Left lung (tissue), 10 donors: ENCODE data around the gene KRTAP4-16. TPM values are rescaled to one million over a fixed set of nuclear protein-coding genes. Genes with fewer than 3 reads are reported as not detected.

ENCODE experiments used
- ATAC-seq: fragments of 200-7000 bp; cut with Tn5 transposase; one replicate; pipeline ENCODE4 v1.9.1; 2020; ENCODE audit warnings: moderate library complexity
- DNase-seq, 4 donors: peaks; one replicate each; pipeline ENCODE4 v3.0.0-alpha.2; 2013 to 2020
- H3K27ac ChIP-seq, 2 donors: fragments of 200-600 bp; sonication (generic) in 1 of 2; one replicate each; pipeline versions ENCODE4 v1.5.0 to v1.8.0; 2020 to 2021
- H3K27me3 ChIP-seq, 2 donors: fragments of 200-600 bp; sonication (generic) in 1 of 2; one replicate each; pipeline versions ENCODE4 v1.5.0 to v1.8.0; 2020 to 2021
- H3K36me3 ChIP-seq, 2 donors: fragments of 200-600 bp; sonication (generic) in 1 of 2; one replicate each; pipeline versions ENCODE4 v1.5.0 to v1.8.0; 2020 to 2021
- H3K4me1 ChIP-seq, 2 donors: fragments of 200-600 bp; one replicate each; pipeline ENCODE4 v1.8.0; 2021
- H3K4me3 ChIP-seq, 2 donors: fragments of 200-600 bp; sonication (generic) in 1 of 2; one replicate each; pipeline versions ENCODE4 v1.5.0 to v1.8.0; 2020 to 2021; ENCODE audit warnings: mild to moderate bottlenecking in 1 of 2
- H3K9me3 ChIP-seq, 2 donors: fragments of 200-600 bp; sonication (generic) in 1 of 2; one replicate each; pipeline versions ENCODE4 v1.5.0 to v1.8.0; 2020 to 2021
- intact Hi-C, 2 donors: fragments of 100-400 bp; cut with DNase I; formaldehyde crosslinking; loops; one replicate each; pipeline versions ENCODE4 v1.11.2 to v1.14.2; 2022
- polyA plus RNA-seq, 6 donors: library from polyadenylated mRNA; unstranded; fragments of 120-200 nt; gene quantifications; one replicate each; pipeline ENCODE4 v1.2.1, GENCODE V29; 2013; ENCODE audit not compliant: insufficient read length in 6 of 6
- total RNA-seq, 2 donors: library from RNA; stranded (reverse); fragmentation: NEBNext Ultra II Directional; extraction: Animal tissue kit (Norgen Biotek cat#: 25700); gene quantifications; one replicate each; pipeline ENCODE4 v1.2.1, GENCODE V29; 2021
- TF ChIP-seq, protein P1 (sequence below), 2 donors: fragments of 200-600 bp; sonication (generic) in 1 of 2; IDR thresholded peaks; one replicate each; pipeline versions ENCODE4 v1.5.0 to v1.8.0; 2021; ENCODE audit warnings: antibody characterized with exemption in 2 of 2
- donor health status: DM: no; HTN: yes; CAD: no.
- donor health status: DM: no; HTN: no; CAD: no.

KRTAP4-16 gene
- total and polyA plus RNA-seq, 8 donors: not detected

DNA sequence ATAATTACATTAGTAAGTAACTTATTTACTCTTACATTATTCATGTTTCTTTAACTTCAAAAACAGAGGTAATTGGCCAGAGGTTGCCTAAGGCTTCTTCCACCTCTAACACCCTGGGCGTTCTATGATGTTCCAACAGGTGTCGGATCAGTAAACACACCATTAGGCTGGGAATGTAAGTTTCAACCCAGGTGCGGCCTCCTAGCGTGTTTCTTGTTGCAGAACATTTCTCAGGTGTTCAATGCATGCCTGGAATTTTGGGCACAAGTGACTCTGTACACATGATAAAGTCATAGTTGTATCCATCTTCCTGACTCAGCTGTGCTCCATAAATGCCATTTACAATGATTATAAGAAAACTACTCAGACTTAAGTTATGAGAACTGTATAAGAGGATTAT is 48.0 kb downstream of the KRTAP4-16 start:
- H3K27ac ChIP-seq: no peak overlapping the region
- DNase-seq (no peak), ATAC-seq (no peak)
- H3K4me3 ChIP-seq: no peak overlapping the region
- no peaks in the 10 kb centered on the region for H3K4me1 ChIP-seq
- H3K36me3 ChIP-seq: no peaks in the 10 kb centered on the region
- intact Hi-C loops: no loop called here
- peaks cover 0 to 27% of the 10 kb centered on the region in 2 donors for H3K27me3 ChIP-seq
- H3K9me3 ChIP-seq: no peaks in the 10 kb centered on the region
- TF ChIP-seq, protein P1, sequence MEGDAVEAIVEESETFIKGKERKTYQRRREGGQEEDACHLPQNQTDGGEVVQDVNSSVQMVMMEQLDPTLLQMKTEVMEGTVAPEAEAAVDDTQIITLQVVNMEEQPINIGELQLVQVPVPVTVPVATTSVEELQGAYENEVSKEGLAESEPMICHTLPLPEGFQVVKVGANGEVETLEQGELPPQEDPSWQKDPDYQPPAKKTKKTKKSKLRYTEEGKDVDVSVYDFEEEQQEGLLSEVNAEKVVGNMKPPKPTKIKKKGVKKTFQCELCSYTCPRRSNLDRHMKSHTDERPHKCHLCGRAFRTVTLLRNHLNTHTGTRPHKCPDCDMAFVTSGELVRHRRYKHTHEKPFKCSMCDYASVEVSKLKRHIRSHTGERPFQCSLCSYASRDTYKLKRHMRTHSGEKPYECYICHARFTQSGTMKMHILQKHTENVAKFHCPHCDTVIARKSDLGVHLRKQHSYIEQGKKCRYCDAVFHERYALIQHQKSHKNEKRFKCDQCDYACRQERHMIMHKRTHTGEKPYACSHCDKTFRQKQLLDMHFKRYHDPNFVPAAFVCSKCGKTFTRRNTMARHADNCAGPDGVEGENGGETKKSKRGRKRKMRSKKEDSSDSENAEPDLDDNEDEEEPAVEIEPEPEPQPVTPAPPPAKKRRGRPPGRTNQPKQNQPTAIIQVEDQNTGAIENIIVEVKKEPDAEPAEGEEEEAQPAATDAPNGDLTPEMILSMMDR (IDR thresholded peaks at IDR 0.05): no peak

DNA sequence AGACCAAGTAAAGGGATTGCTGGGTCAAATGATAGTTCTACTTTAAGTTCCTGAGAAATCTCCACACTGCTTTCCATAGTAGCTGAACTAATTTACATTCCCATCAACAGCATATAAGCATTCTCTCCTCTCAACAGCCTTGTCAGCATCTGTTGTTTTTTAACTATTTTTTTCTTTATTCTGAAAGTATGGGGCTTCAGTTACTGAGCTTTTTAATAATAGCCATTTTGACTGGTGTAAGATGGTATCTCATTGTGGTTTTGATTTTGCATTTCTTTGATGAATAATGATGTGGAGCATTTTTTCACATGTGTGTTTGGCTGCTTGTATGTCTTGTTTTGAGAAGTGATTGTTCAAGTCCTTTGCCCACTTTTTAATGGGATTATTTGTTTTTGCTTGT is 49.4 kb downstream of the KRTAP4-16 start:
- TF ChIP-seq, protein P1 (IDR thresholded peaks at IDR 0.05): no peak
- peaks cover 2 to 26% of the 10 kb centered on the region in 2 donors for H3K27me3 ChIP-seq
- no peak overlapping the region for H3K4me3 ChIP-seq
- H3K4me1 ChIP-seq: no peaks in the 10 kb centered on the region
- DNase-seq (no peak), ATAC-seq (no peak)
- no peak overlapping the region for H3K27ac ChIP-seq
- H3K9me3 ChIP-seq: no peaks in the 10 kb centered on the region
- no peaks in the 10 kb centered on the region for H3K36me3 ChIP-seq
- intact Hi-C loops: no loop called here

Other genes with a start within 250 kb of the KRTAP4-16 start
Only the 30 nearest of the 39 such genes appear.
- under 1 TPM in 1 of 2 donors, not detected in 1; 0.41 TPM for gene KRT39, start 135.3 kb downstream of the KRTAP4-16 start, total RNA-seq
- gene KRT39, start 135.3 kb downstream of the KRTAP4-16 start, polyA plus RNA-seq: not detected
- not detected for gene KRT40, start 117.9 kb downstream of the KRTAP4-16 start, total RNA-seq
- gene KRT40, start 117.9 kb downstream of the KRTAP4-16 start, polyA plus RNA-seq: not detected
- gene KRTAP3-3, start 108.0 kb downstream of the KRTAP4-16 start, total RNA-seq: not detected
- not detected for gene KRTAP3-3, start 108.0 kb downstream of the KRTAP4-16 start, polyA plus RNA-seq
- gene KRTAP3-2, start 102.3 kb downstream of the KRTAP4-16 start, total RNA-seq: not detected
- gene KRTAP3-2, start 102.3 kb downstream of the KRTAP4-16 start, polyA plus RNA-seq: not detected
- not detected for gene KRTAP3-1, start 93.1 kb downstream of the KRTAP4-16 start, total RNA-seq
- not detected for gene KRTAP3-1, start 93.1 kb downstream of the KRTAP4-16 start, polyA plus RNA-seq
- gene KRTAP1-5, start 75.0 kb downstream of the KRTAP4-16 start, total RNA-seq: not detected
- gene KRTAP1-5, start 75.0 kb downstream of the KRTAP4-16 start, polyA plus RNA-seq: not detected
- not detected for gene KRTAP1-4, start 72.0 kb downstream of the KRTAP4-16 start, total RNA-seq
- gene KRTAP1-4, start 72.0 kb downstream of the KRTAP4-16 start, polyA plus RNA-seq: not detected
- gene KRTAP1-3, start 67.3 kb downstream of the KRTAP4-16 start, total RNA-seq: not detected
- not detected for gene KRTAP1-3, start 67.3 kb downstream of the KRTAP4-16 start, polyA plus RNA-seq
- gene KRTAP1-1, start 60.8 kb downstream of the KRTAP4-16 start, total RNA-seq: not detected
- not detected for gene KRTAP1-1, start 60.8 kb downstream of the KRTAP4-16 start, polyA plus RNA-seq
- not detected for gene KRTAP2-1, start 54.9 kb downstream of the KRTAP4-16 start, total RNA-seq
- not detected for gene KRTAP2-1, start 54.9 kb downstream of the KRTAP4-16 start, polyA plus RNA-seq
- not detected for gene KRTAP2-2, start 47.0 kb downstream of the KRTAP4-16 start, total RNA-seq
- gene KRTAP2-2, start 47.0 kb downstream of the KRTAP4-16 start, polyA plus RNA-seq: not detected
- 1 to 10 TPM in 1 of 2 donors, not detected in 1; 1.2 TPM for gene KRTAP2-3, start 42.1 kb downstream of the KRTAP4-16 start, total RNA-seq
- gene KRTAP2-3, start 42.1 kb downstream of the KRTAP4-16 start, polyA plus RNA-seq: not detected
- not detected for gene KRTAP2-4, start 36.3 kb downstream of the KRTAP4-16 start, total RNA-seq
- not detected for gene KRTAP2-4, start 36.3 kb downstream of the KRTAP4-16 start, polyA plus RNA-seq
- not detected for gene KRTAP4-7, start 18.1 kb downstream of the KRTAP4-16 start, total RNA-seq
- gene KRTAP4-7, start 18.1 kb downstream of the KRTAP4-16 start, polyA plus RNA-seq: not detected
- gene KRTAP4-8, start 4.1 kb downstream of the KRTAP4-16 start, total RNA-seq: not detected
- gene KRTAP4-8, start 4.1 kb downstream of the KRTAP4-16 start, polyA plus RNA-seq: not detected
- not detected for gene KRTAP4-9, start 3.2 kb upstream of the KRTAP4-16 start, total RNA-seq
- gene KRTAP4-9, start 3.2 kb upstream of the KRTAP4-16 start, polyA plus RNA-seq: not detected
- not detected for gene KRTAP4-11, start 16.2 kb upstream of the KRTAP4-16 start, total RNA-seq
- gene KRTAP4-11, start 16.2 kb upstream of the KRTAP4-16 start, polyA plus RNA-seq: under 1 TPM in 1 of 6 donors, not detected in 5; 0.23 TPM
- gene KRTAP4-12, start 22.0 kb upstream of the KRTAP4-16 start, total RNA-seq: not detected
- gene KRTAP4-12, start 22.0 kb upstream of the KRTAP4-16 start, polyA plus RNA-seq: not detected
- gene KRTAP4-6, start 38.3 kb upstream of the KRTAP4-16 start, total RNA-seq: not detected
- not detected for gene KRTAP4-6, start 38.3 kb upstream of the KRTAP4-16 start, polyA plus RNA-seq
- not detected for gene KRTAP4-5, start 47.6 kb upstream of the KRTAP4-16 start, total RNA-seq
- not detected for gene KRTAP4-5, start 47.6 kb upstream of the KRTAP4-16 start, polyA plus RNA-seq
- not detected for gene KRTAP4-4, start 58.5 kb upstream of the KRTAP4-16 start, total RNA-seq
- not detected for gene KRTAP4-4, start 58.5 kb upstream of the KRTAP4-16 start, polyA plus RNA-seq
- not detected for gene KRTAP4-3, start 66.0 kb upstream of the KRTAP4-16 start, total RNA-seq
- gene KRTAP4-3, start 66.0 kb upstream of the KRTAP4-16 start, polyA plus RNA-seq: not detected
- not detected for gene KRTAP4-2, start 76.0 kb upstream of the KRTAP4-16 start, total RNA-seq
- not detected for gene KRTAP4-2, start 76.0 kb upstream of the KRTAP4-16 start, polyA plus RNA-seq
- not detected for gene KRTAP4-1, start 82.7 kb upstream of the KRTAP4-16 start, total RNA-seq
- not detected for gene KRTAP4-1, start 82.7 kb upstream of the KRTAP4-16 start, polyA plus RNA-seq
- not detected for gene KRTAP9-1, start 87.7 kb upstream of the KRTAP4-16 start, total RNA-seq
- not detected for gene KRTAP9-1, start 87.7 kb upstream of the KRTAP4-16 start, polyA plus RNA-seq
- not detected for gene KRTAP9-2, start 124.4 kb upstream of the KRTAP4-16 start, total RNA-seq
- not detected for gene KRTAP9-2, start 124.4 kb upstream of the KRTAP4-16 start, polyA plus RNA-seq
- gene KRTAP9-3, start 130.2 kb upstream of the KRTAP4-16 start, total RNA-seq: not detected
- gene KRTAP9-3, start 130.2 kb upstream of the KRTAP4-16 start, polyA plus RNA-seq: not detected
- gene KRTAP9-8, start 135.8 kb upstream of the KRTAP4-16 start, total RNA-seq: not detected
- gene KRTAP9-8, start 135.8 kb upstream of the KRTAP4-16 start, polyA plus RNA-seq: not detected
- not detected for gene KRTAP9-4, start 147.5 kb upstream of the KRTAP4-16 start, total RNA-seq
- gene KRTAP9-4, start 147.5 kb upstream of the KRTAP4-16 start, polyA plus RNA-seq: not detected
- gene KRTAP9-9, start 153.2 kb upstream of the KRTAP4-16 start, total RNA-seq: not detected
- gene KRTAP9-9, start 153.2 kb upstream of the KRTAP4-16 start, polyA plus RNA-seq: not detected